M059J (cell line): Measurements from ENCODE around the gene SMARCC2. TPM values are rescaled to one million over a fixed set of nuclear protein-coding genes. Genes with fewer than 3 reads are reported as not detected.
"Not testable (repeated sequence)": the region's sequence is repeated elsewhere in the genome, so short reads cannot be mapped to it uniquely, and the experiment has no call there.

ENCODE experiments used
- DNase-seq: peaks from one replicate; pipeline ENCODE4 v3.0.0-alpha.2; 2012; ENCODE audit warnings: low read depth
- total RNA-seq: library from RNA; depleted of rRNA; stranded (reverse); fragments of >200 nt; shearing (Covaris generic); gene quantifications from 2 replicates; pipeline ENCODE4 v1.2.3, GENCODE V29; 2014

The SMARCC2 gene
- total RNA-seq, 1 experiment from 2014 or later: 34.5 TPM

- peak; percentile 25 for DNase-seq
These were observed 25.5 kb downstream of the SMARCC2 start for GRCh38 chr12:56163533-56164344.

GRCh38 chr12:56162468-56163290 lies 26.6 kb downstream of the SMARCC2 start:
- DNase-seq: no peak

- DNase-seq: no peak
These were observed 27.5 kb downstream of the SMARCC2 start for GRCh38 chr12:56161690-56162351.

GRCh38 chr12:56160894-56161689 lies 28.2 kb downstream of the SMARCC2 start:
- no peak for DNase-seq

GRCh38 chr12:56160193-56160763 lies 29.0 kb downstream of the SMARCC2 start:
- peak; percentile 35 for DNase-seq

GRCh38 chr12:56159482-56160192 lies 29.6 kb downstream of the SMARCC2 start:
- DNase-seq: no peak

- DNase-seq: peak; percentile 82
These were observed 30.3 kb downstream of the SMARCC2 start for GRCh38 chr12:56158926-56159461.

- peak; percentile 97 for DNase-seq
These were observed 31.0 kb downstream of the SMARCC2 start, which contains the start of gene MYL6 for GRCh38 chr12:56158029-56158925. Gene MYL6 (plus strand): TSS chr12:56158359. CDS start chr12:56158402, 43 bp downstream.

GRCh38 chr12:56157201-56158028 lies 31.9 kb downstream of the SMARCC2 start:
- peak; percentile 91 for DNase-seq

GRCh38 chr12:56156464-56157200 lies 32.7 kb downstream of the SMARCC2 start:
- not testable (repeated sequence) for DNase-seq

GRCh38 chr12:56155256-56155845 lies 33.9 kb downstream of the SMARCC2 start:
- no peak for DNase-seq

- DNase-seq: no peak
These were observed 34.5 kb downstream of the SMARCC2 start for GRCh38 chr12:56154818-56155217.

- DNase-seq: no peak
These were observed 35.0 kb downstream of the SMARCC2 start for GRCh38 chr12:56154246-56154771.

- DNase-seq: no peak
These were observed 35.6 kb downstream of the SMARCC2 start for GRCh38 chr12:56153678-56154065.

- no peak for DNase-seq
These were observed 36.3 kb downstream of the SMARCC2 start for GRCh38 chr12:56152756-56153677.
